OCI-LY3 (cell line): ENCODE measurements around the gene AFM.

Experiments used
- EZH2phosphoT487 ChIP-seq: fragments of 200-600 bp; shearing (Covaris generic); IDR thresholded peaks from 2 replicates; pipeline ENCODE4 v1.6.1; 2018; ENCODE audit warnings: antibody characterized with exemption, mixed run types, low read depth
- TF ChIP-seq, protein P1 (sequence below): fragments of 200-600, 300-600 bp; sonication (generic); IDR thresholded peaks from 2 replicates; pipeline ENCODE4 v1.5.1; 2014; ENCODE audit warnings: antibody characterized with exemption, low read length, low read depth

DNA sequence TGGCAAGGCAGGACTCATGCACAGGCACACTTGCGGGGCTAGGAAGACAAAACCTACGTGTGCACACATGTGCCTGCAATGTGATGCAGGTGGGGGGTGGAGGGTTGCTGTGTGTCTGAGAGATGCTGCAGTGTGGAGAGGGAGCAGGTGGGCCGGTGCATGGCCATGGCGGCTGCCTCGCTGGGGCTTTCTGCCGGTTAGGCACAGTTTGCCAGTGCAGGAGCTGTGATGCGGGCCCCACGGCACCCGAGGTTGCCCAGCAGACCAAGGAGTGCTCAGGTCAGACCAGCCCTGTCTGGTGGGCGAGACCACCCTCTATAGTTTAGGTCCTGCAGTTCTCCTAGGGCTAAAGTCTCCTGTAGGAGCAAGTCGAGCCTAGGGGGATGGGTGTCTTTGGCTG is 4.4 kb upstream of the AFM start:
- TF ChIP-seq, protein P1, sequence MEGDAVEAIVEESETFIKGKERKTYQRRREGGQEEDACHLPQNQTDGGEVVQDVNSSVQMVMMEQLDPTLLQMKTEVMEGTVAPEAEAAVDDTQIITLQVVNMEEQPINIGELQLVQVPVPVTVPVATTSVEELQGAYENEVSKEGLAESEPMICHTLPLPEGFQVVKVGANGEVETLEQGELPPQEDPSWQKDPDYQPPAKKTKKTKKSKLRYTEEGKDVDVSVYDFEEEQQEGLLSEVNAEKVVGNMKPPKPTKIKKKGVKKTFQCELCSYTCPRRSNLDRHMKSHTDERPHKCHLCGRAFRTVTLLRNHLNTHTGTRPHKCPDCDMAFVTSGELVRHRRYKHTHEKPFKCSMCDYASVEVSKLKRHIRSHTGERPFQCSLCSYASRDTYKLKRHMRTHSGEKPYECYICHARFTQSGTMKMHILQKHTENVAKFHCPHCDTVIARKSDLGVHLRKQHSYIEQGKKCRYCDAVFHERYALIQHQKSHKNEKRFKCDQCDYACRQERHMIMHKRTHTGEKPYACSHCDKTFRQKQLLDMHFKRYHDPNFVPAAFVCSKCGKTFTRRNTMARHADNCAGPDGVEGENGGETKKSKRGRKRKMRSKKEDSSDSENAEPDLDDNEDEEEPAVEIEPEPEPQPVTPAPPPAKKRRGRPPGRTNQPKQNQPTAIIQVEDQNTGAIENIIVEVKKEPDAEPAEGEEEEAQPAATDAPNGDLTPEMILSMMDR: no peak
- TF ChIP-seq EZH2phosphoT487: no peak
